HK-2 (cell line): Measurements from ENCODE around the gene SLC25A41.

Experiments
- DNase-seq: peaks from one replicate; pipeline ENCODE4 v3.0.0-alpha.2; 2018; ENCODE audit not compliant: unreplicated experiment

Gene SLC25A41

DNA sequence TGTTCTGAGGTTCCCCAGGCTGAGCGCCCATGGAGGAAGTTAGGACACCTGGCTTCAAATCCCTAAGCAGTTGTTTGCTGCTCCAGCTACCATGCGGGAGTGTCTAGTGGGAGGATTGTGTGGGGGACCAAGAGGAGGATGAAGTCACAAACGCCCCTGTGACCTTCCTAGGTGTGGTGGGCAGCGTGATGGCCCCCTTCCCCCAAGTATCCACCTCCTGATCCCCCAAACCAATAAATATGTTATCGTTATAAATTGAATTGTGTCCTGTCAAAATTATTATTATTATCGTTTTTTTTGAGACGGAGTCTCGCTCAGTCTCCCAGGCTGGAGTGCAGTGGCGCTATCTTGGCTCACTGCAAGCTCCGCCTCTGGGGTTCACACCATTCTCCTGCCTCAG lies at the start of gene SLC25A41:
Gene SLC25A41 (minus strand): TSS at position 101 of the 400 bp plus-strand sequence. CDS start 70 bp downstream, at position 31.
- no peak for DNase-seq

- DNase-seq, result no peak
Observed at GRCh38 chr19:6483235-6483634, 49.7 kb upstream of the SLC25A41 start.

DNA sequence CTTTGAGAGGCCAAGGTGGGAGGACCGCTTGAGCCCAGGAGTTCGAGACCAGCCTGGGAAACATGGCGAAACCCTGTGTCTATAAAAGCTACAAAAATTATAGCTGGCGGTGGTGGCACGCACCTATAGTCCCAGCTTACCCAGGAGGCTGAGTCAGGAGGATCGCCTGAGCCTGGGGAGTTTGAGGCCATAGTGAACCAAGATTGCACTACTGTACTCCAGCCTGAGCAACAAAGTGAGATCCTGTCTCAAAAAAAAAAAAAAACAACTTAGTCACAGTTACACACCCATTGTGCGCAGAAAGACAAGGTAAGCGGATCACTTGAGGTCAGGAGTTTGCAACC lies 48.8 kb upstream of the SLC25A41 start:
- DNase-seq, result no peak

- no peak for DNase-seq
Observed at GRCh38 chr19:6481541-6482342, 48.2 kb upstream of the SLC25A41 start, which contains the start of gene DENND1C. TSS of gene DENND1C (minus strand) at chr19:6481787. CDS start at chr19:6481695, 92 bp downstream.

GRCh38 chr19:6480848-6481415 lies 47.4 kb upstream of the SLC25A41 start:
- DNase-seq, result no peak

DNA sequence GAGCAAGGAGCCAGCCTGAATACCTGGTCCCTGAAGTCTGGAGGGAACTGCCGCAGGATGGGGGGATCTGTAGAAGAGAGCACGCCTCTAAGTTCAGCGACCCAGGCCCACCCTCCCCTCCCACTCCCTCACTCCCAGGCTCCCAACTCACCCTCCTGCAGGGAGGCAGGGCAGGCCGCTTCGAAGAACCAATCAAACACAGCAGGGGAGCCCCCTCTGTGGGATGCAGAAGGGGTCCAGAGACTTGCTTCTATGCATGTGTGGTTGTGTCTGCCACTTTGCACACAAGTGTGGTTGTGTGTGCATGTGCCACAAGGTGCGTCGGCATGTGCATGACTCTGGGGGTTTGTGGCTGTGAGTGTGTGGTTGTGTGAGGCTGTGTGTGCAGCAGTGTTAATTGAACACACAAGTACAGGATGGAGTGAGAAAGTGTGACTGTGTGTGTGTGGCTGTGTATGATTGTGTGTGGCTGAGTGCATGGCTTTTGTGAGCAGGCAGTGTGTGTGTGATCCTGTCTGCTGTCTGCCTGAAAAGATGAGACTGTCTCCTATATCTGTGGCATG lies 46.4 kb upstream of the SLC25A41 start:
- no peak for DNase-seq

- DNase-seq, result no peak
Observed at GRCh38 chr19:6478815-6479214, 45.3 kb upstream of the SLC25A41 start.

DNA sequence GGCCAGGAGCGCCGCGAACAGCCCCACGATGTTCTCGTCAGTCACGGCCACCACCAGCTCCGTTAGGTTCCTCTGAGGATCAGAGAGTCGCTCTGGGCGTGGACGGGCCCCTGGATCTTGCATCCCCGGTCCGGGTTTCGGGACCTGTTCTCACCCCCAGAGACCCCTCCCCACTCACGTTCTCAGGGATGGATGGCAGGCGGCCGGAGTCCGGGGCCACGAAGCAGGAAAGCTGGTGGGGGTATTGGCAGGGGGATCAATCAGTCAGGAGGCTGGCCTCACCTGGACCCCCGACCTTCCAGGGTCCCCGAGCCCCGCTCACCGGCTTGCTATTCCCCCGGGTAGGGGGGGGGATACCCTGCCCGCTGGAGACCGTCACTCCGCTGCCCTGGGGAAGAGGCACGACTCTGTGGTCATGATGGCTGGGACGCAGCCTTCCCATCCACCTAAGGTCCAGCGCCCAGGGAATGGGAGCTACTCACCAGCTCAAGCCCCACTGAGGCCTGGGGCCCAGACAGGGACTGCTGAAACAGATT lies 43.4 kb upstream of the SLC25A41 start:
- DNase-seq, result no peak

DNA sequence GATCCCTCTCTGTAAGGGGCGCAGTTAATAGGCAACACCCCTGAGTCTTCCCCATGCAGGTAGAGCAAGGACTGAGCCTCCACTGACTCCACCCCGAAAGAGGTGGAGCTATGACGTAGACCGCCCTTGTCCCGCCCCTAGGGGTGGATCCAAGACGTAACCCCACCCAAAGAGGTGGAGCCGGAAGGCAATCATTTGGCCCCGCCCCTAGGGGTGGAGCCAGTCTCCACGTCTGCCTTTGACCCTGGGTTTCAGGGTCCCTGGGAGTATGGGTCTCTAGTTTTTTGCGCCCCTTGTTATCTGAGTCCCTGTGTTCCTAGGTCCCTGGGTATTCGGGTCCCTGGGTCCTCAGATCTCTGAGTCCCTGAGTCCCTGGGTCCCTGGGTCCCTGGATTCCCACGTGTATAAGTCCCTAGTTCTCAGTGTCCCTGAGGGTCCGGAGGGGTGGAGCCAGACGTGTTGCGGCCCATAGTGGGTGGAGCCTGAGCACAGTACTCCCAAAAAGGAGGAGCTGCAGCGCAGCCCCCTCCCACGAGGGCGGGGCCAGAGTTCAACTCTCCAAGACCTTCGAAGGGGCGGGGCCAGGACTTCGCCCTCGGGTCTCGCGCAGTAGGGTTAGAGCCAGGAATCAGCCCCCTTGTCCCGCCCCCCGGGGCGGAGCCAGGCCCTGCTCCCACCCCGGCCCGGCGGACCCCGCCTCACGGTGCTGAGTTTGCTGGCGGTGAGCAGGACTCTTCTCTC lies 42.8 kb upstream of the SLC25A41 start:
- DNase-seq, result peak; percentile 44

- no peak for DNase-seq
Observed at GRCh38 chr19:6475321-6476108, 42.0 kb upstream of the SLC25A41 start.

DNA sequence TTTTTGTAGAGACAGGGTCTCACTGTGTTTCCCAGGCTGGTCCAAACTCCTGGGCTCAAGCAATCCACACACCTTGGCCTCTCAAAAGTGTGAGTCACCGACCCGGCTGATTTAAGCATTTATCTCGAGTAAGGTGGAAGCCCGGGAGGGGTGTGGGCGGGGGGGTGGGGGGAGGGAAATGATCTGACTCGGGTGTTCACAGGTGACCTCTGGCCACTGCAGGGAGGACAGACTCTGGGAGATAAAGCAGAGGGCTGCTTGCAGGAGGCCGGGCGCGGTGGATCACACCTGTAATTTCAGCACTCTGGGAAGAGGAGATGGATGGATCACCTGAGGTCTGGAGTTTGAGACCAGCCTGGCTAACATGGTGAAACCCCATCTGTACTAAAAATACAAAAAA lies 40.1 kb upstream of the SLC25A41 start:
- no peak for DNase-seq

DNA sequence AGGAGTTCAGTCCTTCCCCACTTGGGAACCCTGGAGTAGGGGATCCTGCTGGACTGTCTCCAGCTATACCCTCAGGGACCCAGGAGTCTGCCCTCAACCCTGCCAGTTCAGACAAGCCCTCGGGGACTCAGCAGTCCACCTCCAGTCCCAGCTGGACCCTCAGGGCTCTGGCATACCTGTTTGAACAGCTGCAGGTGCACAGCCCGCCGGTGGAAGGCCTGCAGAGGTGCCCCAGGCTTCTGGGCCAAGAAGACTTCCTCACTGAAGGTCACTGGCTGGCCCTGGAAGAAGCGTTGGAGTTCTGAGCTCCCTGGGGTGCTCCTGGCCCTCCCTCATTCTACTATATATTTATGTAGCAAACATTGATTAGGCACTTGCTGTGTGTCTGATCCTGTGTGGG lies 39.1 kb upstream of the SLC25A41 start:
- DNase-seq, result no peak

DNA sequence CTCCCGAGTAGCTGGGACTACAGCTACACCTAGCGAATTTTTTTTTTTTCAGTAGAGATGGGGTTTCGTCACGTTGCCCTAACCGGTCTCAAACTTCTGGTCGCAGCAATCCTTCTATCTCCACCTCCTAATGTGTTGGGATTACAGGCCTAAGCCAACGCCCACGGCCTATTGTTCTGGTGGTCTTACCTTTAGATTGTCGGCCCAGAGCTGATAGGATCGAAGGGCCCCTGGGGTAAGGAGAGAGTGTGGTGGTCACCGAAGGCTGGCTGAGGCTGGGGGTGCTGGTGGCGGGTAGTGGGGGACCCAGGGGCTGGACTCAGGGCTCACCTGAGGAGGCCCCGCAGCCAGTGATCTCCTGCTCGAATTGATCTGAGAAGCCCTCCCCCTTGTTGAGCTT lies 37.5 kb upstream of the SLC25A41 start:
- no peak for DNase-seq

- DNase-seq, result no peak
Observed at GRCh38 chr19:6470173-6470572, 36.6 kb upstream of the SLC25A41 start.

DNA sequence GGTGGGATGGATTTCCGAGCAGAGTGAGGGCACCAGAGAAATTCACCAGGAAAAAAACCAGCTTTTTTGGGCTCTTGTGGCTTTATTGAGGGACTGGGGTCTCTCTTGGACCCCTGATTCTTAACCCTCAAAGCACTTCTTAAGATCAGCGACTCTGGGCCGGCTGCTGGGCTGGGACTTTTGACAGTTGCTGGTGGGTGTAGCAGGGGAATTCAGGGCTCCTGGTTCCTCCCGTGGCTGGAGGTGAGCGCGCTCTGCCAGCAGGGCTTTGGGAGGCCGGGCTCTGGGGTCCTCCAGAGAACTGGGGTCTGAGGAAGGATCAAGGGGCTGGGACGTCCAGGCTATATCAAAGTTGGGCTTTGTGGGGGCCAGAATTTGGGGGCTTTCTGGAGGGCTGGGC lies 33.8 kb upstream of the SLC25A41 start:
- no peak for DNase-seq

DNA sequence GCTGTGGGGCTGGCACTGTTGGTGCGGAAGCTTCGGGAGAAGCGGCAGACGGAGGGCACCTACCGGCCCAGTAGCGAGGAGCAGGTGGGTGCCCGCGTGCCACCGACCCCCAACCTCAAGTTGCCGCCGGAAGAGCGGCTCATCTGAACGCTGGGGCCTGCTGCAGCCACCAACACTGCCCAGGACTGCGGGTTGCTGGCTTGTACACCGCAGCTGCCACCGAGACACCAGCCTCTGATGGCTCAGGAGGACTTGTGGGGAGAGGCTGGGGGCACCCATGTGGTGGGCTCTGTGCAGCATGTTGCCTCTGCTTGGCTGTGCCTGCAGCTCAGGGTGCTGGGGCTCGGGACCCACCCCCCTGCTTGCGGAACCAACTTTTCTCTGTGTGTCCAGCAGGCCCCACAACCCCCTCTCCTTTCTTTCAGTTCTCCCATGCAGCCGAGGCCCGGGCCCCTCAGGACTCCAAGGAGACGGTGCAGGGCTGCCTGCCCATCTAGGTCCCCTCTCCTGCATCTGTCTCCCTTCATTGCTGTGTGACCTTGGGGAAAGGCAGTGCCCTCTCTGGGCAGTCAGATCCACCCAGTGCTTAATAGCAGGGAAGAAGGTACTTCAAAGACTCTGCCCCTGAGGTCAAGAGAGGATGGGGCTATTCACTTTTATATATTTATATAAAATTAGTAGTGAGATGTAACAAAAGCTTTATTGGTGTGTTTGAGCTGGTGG lies 33.1 kb upstream of the SLC25A41 start:
- no peak for DNase-seq

GRCh38 chr19:6465663-6466062 lies 32.1 kb upstream of the SLC25A41 start:
- no peak for DNase-seq

DNA sequence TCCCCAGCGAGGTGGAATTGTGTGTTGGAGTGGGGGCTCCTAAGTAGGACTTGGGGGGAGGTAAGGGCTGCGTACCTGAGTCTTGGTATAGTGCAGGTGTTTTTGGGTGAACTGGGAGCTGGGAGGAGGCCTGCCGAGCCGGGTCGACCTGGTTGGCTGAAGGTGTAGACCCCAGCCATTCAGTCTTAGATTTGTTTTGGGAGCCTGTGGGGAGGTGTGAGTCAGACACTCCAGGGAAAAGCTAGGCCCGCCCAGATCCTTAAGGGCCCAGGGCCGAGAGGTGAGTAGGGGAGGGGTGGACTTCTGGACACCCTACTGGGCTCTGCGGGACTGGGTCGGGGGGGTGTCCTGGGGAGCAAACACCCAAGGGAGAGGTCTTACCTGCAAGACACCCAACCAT lies 31.4 kb upstream of the SLC25A41 start:
- DNase-seq, result peak; percentile 36

- DNase-seq, result peak; percentile 77
Observed at GRCh38 chr19:6464070-6464873, 30.7 kb upstream of the SLC25A41 start, which contains the start of gene CRB3. TSS of gene CRB3 (plus strand) at chr19:6464271. CDS start at chr19:6464702, 431 bp downstream.
